ENCODE measurements around the gene CHST7.

- TF ChIP-seq EZH2 (IDR thresholded peaks at IDR 0.05; ENCODE audit: low read length, missing control alignments) (no peak), CTCF (conservative IDR thresholded peaks at IDR 0.05 in 1 of 2, IDR thresholded peaks at IDR 0.05 in 1 of 2; ENCODE audit: low read depth in 1 of 2, low read length in 2 of 2) (peak in 1 of 2 donors; percentile 4)
Observed at GRCh38 chrX:46572340-46572936, 1.1 kb upstream of the CHST7 start.

Data from fibroblast of lung (primary cell).